ENCODE data around the gene RWDD1. TPM values are rescaled to one million over a fixed set of nuclear protein-coding genes. Genes with fewer than 3 reads are reported as not detected.
A peak's percentile ranks its signal among the peaks of the same experiment; 100 is the strongest.

RWDD1 gene, protein sequence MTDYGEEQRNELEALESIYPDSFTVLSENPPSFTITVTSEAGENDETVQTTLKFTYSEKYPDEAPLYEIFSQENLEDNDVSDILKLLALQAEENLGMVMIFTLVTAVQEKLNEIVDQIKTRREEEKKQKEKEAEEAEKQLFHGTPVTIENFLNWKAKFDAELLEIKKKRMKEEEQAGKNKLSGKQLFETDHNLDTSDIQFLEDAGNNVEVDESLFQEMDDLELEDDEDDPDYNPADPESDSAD
- 21.8 and 22.4 TPM in 2 replicates for total RNA-seq
- total RNA-seq (2013), result 53.3 TPM
- 18.0 and 26.7 TPM in 2 replicates for polyA plus RNA-seq
- 7.3 and 13.2 TPM in 2 replicates for polyA minus RNA-seq

DNA sequence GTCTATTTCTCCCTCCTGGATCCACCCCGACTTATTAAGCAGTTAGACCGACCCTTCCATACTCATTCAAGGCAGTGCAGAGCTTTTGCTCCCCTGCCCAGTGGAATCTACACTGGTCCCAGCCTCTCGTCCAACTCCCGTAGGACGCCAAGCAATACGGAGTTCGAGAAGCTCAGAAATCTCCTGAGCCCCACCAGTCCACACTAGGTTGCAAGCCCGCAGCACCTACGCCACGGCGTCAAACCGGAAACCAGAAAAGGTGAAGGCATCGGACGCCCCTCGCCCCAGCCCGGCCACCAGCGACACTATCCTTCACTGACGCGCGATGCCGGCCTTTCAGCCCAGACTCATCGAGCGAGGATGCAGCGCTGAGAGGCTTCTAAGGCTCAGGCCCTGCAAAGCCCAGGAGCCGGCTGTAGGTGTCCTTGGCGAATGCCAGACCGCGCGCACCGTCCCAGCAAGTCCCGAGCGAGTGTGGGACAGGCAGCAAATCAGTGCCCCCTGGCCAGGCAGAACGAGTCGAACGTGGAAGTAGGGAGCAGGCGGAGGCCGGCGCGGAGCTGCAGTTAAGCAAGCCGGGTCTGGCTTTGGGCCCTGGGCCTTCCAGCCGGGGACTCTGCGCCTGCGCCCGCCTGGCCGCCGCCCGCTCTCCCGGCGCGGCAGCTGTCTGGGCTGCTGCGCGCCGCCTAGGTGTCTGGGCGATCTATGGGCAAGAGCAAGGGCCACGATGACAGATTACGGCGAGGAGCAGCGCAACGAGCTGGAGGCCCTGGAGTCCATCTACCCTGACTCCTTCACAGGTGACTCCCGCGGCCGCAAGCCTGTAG, at the start of gene RWDD1:
TSS of gene RWDD1 (plus strand) at position 649 of the 827 bp plus-strand sequence. CDS start at position 728, 79 bp downstream.
- DNase-seq (peak; percentile 99), ATAC-seq (ENCODE audit: low read depth) (peak; percentile 93)
- H3K4me1 Mint-ChIP-seq, result peaks cover 40% of the 10 kb centered on the region
- Histone ChIP-seq H2AFZ (ENCODE audit: insufficient read depth, low read depth, low read length, poor library complexity, severe bottlenecking) (peak within 1 kb of the TSS; percentile 94), H3K79me2 (ENCODE audit: control insufficient read depth, insufficient read depth, low read length) (peaks cover 42% of the 10 kb centered on the region), H3K4me1 (ENCODE audit: control insufficient read depth in 2 of 2, insufficient read depth in 2 of 2, low read length in 2 of 2) (peaks cover 24% of the 10 kb centered on the region in 2 donors), H4K20me1 (ENCODE audit: control insufficient read depth, insufficient read depth, low read length, poor library complexity, severe bottlenecking) (no peaks in the 10 kb centered on the region), H3K9ac (ENCODE audit: low read length) (peak within 1 kb of the TSS; percentile 98), H3K9me3 (ENCODE audit: control extremely low read depth in 1 of 3, control insufficient read depth in 2 of 3, insufficient read depth in 1 of 3, low read length in 2 of 3) (no peaks in the 10 kb centered on the region), H3K4me2 (replicated peaks; ENCODE audit: low read depth, low read length, poor library complexity, severe bottlenecking) (peak within 1 kb of the TSS; percentile 89), H3K27me3 (replicated peaks in 1 of 4; ENCODE audit: control extremely low read depth in 1 of 4, control insufficient read depth in 3 of 4, insufficient read depth in 4 of 4, low read length in 3 of 4) (no peaks in the 10 kb centered on the region), H3K4me3 (ENCODE audit: control extremely low read depth in 1 of 5, extremely low read depth in 1 of 5, insufficient read depth in 1 of 5, low read depth in 2 of 5, low read length in 4 of 5) (peak within 1 kb of the TSS; percentile 81 to 93 (median 83)), H3K36me3 (replicated peaks in 1 of 2; ENCODE audit: control extremely low read depth in 1 of 2, control insufficient read depth in 1 of 2, extremely low read depth in 1 of 2, insufficient read depth in 2 of 2, low read length in 1 of 2) (peaks cover 0 to 10% of the 10 kb centered on the region in 2 experiments), H3K27ac (ENCODE audit: low read length in 2 of 2) (peak within 1 kb of the TSS; percentile 93 to 96)
- H3K4me3 Mint-ChIP-seq, result peak within 1 kb of the TSS; percentile 97
- H3K9me3 Mint-ChIP-seq (ENCODE audit: insufficient read depth), result no peaks in the 10 kb centered on the region
- WGBS (ENCODE audit: insufficient coverage), result under 1% methylated on average over 59 of the region's 62 CpGs
- peak within 1 kb of the TSS; percentile 97 for H3K27ac Mint-ChIP-seq
- CTCF ChIA-PET, result interaction anchor here (0.7 to 4.6 kb wide), 16 partner anchors 9 to 353 kb away, joined by 3 to 34 read pairs (median 4); partner anchors contain the start of gene TSPYL1
- no peaks in the 10 kb centered on the region for H3K27me3 Mint-ChIP-seq
- intact Hi-C loops (cut with micrococcal nuclease), result loop anchor here (1.0 kb wide), 7 partner anchors 45 to 470 kb away; partner anchors contain the start of genes KPNA5, RSPH4A, TSPYL1 and TSPYL4
- POLR2A ChIA-PET, result interaction anchor here (1.4 to 2.8 kb wide), 4 partner anchors 288 to 470 kb away, joined by 4 to 17 read pairs (median 8); partner anchors contain the start of genes NT5DC1, TSPYL1 and TSPYL4
- TF ChIP-seq EZH2 (IDR thresholded peaks at IDR 0.05; ENCODE audit: borderline replicate concordance, insufficient read depth, low read depth, low read length, poor library complexity, severe bottlenecking), result no peak
- TF ChIP-seq, protein P1, sequence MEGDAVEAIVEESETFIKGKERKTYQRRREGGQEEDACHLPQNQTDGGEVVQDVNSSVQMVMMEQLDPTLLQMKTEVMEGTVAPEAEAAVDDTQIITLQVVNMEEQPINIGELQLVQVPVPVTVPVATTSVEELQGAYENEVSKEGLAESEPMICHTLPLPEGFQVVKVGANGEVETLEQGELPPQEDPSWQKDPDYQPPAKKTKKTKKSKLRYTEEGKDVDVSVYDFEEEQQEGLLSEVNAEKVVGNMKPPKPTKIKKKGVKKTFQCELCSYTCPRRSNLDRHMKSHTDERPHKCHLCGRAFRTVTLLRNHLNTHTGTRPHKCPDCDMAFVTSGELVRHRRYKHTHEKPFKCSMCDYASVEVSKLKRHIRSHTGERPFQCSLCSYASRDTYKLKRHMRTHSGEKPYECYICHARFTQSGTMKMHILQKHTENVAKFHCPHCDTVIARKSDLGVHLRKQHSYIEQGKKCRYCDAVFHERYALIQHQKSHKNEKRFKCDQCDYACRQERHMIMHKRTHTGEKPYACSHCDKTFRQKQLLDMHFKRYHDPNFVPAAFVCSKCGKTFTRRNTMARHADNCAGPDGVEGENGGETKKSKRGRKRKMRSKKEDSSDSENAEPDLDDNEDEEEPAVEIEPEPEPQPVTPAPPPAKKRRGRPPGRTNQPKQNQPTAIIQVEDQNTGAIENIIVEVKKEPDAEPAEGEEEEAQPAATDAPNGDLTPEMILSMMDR (IDR thresholded peaks at IDR 0.05), result no peak
